PC-3 (cell line): ENCODE measurements around the gene LLGL2. TPM values are rescaled to one million over a fixed set of nuclear protein-coding genes. Genes with fewer than 3 reads are reported as not detected.

ENCODE experiments used
- ATAC-seq: fragments of 200-7000 bp; cut with Tn5 transposase; 2 replicates; pipeline ENCODE4 v1.9.1; 2020; ENCODE audit warnings: mild to moderate bottlenecking, moderate library complexity
- BruUV-seq: library from RNA; stranded (reverse); fragments of 400-500 nt; replicated peaks from 2 replicates; lab custom pipeline; 2021; lab: Mats Ljungman, UMichigan
- CTCF ChIA-PET: fragments of 300-600 bp; sonication (Branson Sonifier 250); formaldehyde crosslinking; loops from one replicate; lab custom pipeline; 2022; ENCODE audit warnings: antibody characterized with exemption; lab: Charles Lee
- POLR2A ChIA-PET: fragments of 300-600 bp; sonication (Branson Sonifier 250); formaldehyde crosslinking; loops from one replicate; lab custom pipeline; 2022; ENCODE audit warnings: antibody characterized with exemption; ENCODE audit not compliant: unreplicated experiment; lab: Charles Lee
- DNase-seq: peaks from one replicate; pipeline ENCODE4 v3.0.0-alpha.2; 2015
- H2AFZ ChIP-seq: fragments of 300-600 bp; sonication (generic); 2 replicates; pipeline ENCODE4 v1.6.0; 2016; ENCODE audit warnings: antibody characterized with exemption, low read length
- H3F3A ChIP-seq: fragments of 300-600 bp; sonication (generic); one replicate; pipeline ENCODE4 v1.6.0; 2017; ENCODE audit warnings: antibody characterized with exemption, low read length, control low read depth, mild to moderate bottlenecking; ENCODE audit not compliant: unreplicated experiment
- H3K27ac ChIP-seq: fragments of 300-600 bp; sonication (generic); 2 replicates; pipeline ENCODE4 v1.5.1; 2016; ENCODE audit warnings: mild to moderate bottlenecking, low read length
- H3K27me3 ChIP-seq: fragments of 300-600 bp; sonication (generic); 2 replicates; pipeline ENCODE4 v1.6.1; 2016; ENCODE audit warnings: low read length, mixed read lengths
- H3K36me3 ChIP-seq: fragments of 300-600 bp; sonication (generic); 2 replicates; pipeline ENCODE4 v1.6.1; 2016; ENCODE audit warnings: low read depth, mixed run types, low read length, mixed read lengths
- H3K4me1 ChIP-seq: fragments of 300-600 bp; sonication (generic); 2 replicates; pipeline ENCODE4 v1.5.1; 2016; ENCODE audit warnings: low read length; ENCODE audit not compliant: insufficient read depth
- H3K4me2 ChIP-seq: fragments of 300-600 bp; sonication (generic); 2 replicates; pipeline ENCODE4 v1.6.0; 2016; ENCODE audit warnings: low read length
- H3K4me3 ChIP-seq: fragments of 300-600 bp; sonication (generic); 2 replicates; pipeline ENCODE4 v1.5.1; 2016; ENCODE audit warnings: mild to moderate bottlenecking, low read length, mixed read lengths
- H3K79me2 ChIP-seq: fragments of 300-600 bp; sonication (generic); 2 replicates; pipeline ENCODE4 v1.6.1; 2017; ENCODE audit warnings: low read length, mixed read lengths
- H3K9ac ChIP-seq: fragments of 300-600 bp; sonication (generic); 2 replicates; pipeline ENCODE4 v1.6.0; 2016; ENCODE audit warnings: mild to moderate bottlenecking, low read length
- H3K9me2 ChIP-seq: fragments of 300-600 bp; sonication (generic); replicated peaks from 2 replicates; pipeline ENCODE4 v1.6.1; 2016; ENCODE audit warnings: mixed run types, low read length, mixed read lengths
- H3K9me3 ChIP-seq: fragments of 300-600 bp; sonication (generic); 2 replicates; pipeline ENCODE4 v1.6.1; 2016; ENCODE audit warnings: low read length, mixed read lengths
- H4K20me1 ChIP-seq: fragments of 300-600 bp; sonication (generic); 2 replicates; pipeline ENCODE4 v1.6.1; 2016; ENCODE audit warnings: low read length, mixed read lengths
- EZH2 ChIP-seq: fragments of 300-600 bp; sonication (generic); IDR thresholded peaks from one replicate; pipeline ENCODE4 v1.6.1; 2017; ENCODE audit warnings: antibody characterized with exemption, mild to moderate bottlenecking, low read length; ENCODE audit not compliant: unreplicated experiment
- EZH2phosphoT487 ChIP-seq: fragments of 300-600 bp; sonication (generic); IDR thresholded peaks from 2 replicates; pipeline ENCODE4 v1.6.1; 2018; ENCODE audit warnings: mild to moderate bottlenecking, antibody characterized with exemption, low read length, borderline replicate concordance
- intact Hi-C: fragments of 100-400 bp; cut with micrococcal nuclease; formaldehyde crosslinking; loops from 2 replicates; pipeline ENCODE4 v1.9.0; 2023
- total RNA-seq: library from RNA; depleted of rRNA; stranded (reverse); fragments of >200 nt; gene quantifications from 2 replicates; pipeline ENCODE4 v1.2.3, GENCODE V29; 2014
- TF ChIP-seq, protein P1 (sequence below): fragments of 300-600 bp; sonication (generic); conservative IDR thresholded peaks from 2 replicates; pipeline ENCODE4 v1.5.1; 2017; ENCODE audit warnings: antibody characterized with exemption, low read depth, mild to moderate bottlenecking, low read length

LLGL2 gene
- total RNA-seq, 1 experiment from 2014 or later, result 92.9 TPM

DNA sequence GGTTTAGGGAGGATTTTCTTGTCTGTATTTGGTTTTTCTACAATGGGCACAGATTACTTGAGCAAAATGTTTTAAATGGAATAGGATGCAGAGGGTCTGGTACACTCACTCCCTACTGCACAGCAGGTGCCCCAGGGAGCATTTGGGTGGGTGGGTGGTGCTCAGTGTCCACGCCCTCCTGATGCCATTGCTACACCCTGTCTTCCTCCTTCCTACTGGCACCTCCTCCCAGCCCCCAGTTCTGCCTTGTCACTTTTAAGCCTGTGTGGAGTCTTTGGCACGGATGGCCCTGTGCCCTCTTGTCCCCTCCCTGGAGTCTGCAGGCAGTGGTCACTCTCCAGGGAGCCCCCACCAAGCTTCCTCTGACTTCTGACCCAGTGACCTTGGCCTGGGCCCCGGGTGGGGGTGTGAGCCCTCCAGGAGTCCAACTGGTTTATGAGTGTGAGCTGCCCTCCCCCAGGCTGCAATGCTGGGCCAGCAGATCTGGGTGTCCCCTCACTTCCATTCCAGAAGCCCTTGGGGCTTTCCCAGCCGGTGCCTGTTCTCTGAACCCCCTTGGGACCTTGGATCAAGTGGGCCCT, 15.5 kb downstream of the LLGL2 start:
- intact Hi-C loops, result no loop called here
- 0 out of 2 replicates have a peak, but pooled peaks cover 6% of the 10 kb centered on the region for H3K36me3 ChIP-seq
- DNase-seq (no peak), ATAC-seq (no peak)
- no peak overlapping the region for H3K4me2 ChIP-seq
- no TSS peak for BruUV-seq
- H3K4me3 ChIP-seq, result no peak overlapping the region
- no peak overlapping the region for H3K9ac ChIP-seq
- TF ChIP-seq EZH2 (no peak), EZH2phosphoT487 (no peak)
- TF ChIP-seq, protein P1, sequence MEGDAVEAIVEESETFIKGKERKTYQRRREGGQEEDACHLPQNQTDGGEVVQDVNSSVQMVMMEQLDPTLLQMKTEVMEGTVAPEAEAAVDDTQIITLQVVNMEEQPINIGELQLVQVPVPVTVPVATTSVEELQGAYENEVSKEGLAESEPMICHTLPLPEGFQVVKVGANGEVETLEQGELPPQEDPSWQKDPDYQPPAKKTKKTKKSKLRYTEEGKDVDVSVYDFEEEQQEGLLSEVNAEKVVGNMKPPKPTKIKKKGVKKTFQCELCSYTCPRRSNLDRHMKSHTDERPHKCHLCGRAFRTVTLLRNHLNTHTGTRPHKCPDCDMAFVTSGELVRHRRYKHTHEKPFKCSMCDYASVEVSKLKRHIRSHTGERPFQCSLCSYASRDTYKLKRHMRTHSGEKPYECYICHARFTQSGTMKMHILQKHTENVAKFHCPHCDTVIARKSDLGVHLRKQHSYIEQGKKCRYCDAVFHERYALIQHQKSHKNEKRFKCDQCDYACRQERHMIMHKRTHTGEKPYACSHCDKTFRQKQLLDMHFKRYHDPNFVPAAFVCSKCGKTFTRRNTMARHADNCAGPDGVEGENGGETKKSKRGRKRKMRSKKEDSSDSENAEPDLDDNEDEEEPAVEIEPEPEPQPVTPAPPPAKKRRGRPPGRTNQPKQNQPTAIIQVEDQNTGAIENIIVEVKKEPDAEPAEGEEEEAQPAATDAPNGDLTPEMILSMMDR, result no peak
- 0 out of 2 replicates have a peak, but pooled peaks cover 4% of the 10 kb centered on the region for H4K20me1 ChIP-seq
- H3F3A ChIP-seq, result no peaks in the 10 kb centered on the region
- no peaks in the 10 kb centered on the region for H3K27me3 ChIP-seq
- peaks cover 13% of the 10 kb centered on the region; the same call in 1 of the 2 replicates for H3K79me2 ChIP-seq
- no peak overlapping the region for H3K27ac ChIP-seq
- POLR2A ChIA-PET, result no interaction called here
- no peaks in the 10 kb centered on the region for H3K9me2 ChIP-seq
- H3K4me1 ChIP-seq, result no peaks in the 10 kb centered on the region
- H3K9me3 ChIP-seq, result no peaks in the 10 kb centered on the region
- CTCF ChIA-PET, result no interaction called here
- H2AFZ ChIP-seq, result no peak overlapping the region

DNA sequence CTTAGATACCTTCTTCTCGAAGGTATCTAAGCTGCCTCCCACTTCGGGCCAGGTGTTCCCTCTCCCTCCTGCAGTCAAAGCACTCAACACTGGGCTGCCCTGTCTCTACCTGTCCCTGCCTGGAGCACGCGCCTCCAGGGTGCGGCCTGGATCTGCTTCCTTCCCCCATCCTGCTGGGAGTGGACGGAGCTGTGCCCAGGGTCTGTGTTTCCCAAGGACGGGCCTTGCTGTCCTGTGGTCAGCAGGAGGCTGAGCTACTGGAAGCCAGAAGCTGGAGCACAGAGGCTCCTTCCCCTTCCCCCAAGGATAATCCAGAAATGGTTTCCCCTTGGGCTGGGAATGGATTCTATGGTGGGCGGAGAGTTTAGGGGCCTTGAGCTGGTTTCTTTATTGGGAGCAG, 16.7 kb downstream of the LLGL2 start:
- ATAC-seq (no peak), DNase-seq (no peak)
- TF ChIP-seq, protein P1, result no peak
- TF ChIP-seq EZH2phosphoT487 (no peak), EZH2 (no peak)
- Histone ChIP-seq H3K27me3 (no peaks in the 10 kb centered on the region), H3K9ac (no peak overlapping the region), H2AFZ (no peak overlapping the region), H3F3A (no peaks in the 10 kb centered on the region), H4K20me1 (0 out of 2 replicates have a peak, but pooled peaks cover 4% of the 10 kb centered on the region), H3K4me2 (no peak overlapping the region), H3K79me2 (peaks cover 11% of the 10 kb centered on the region; the same call in 1 of the 2 replicates), H3K27ac (no peak overlapping the region), H3K9me3 (no peaks in the 10 kb centered on the region), H3K9me2 (no peaks in the 10 kb centered on the region), H3K4me1 (no peaks in the 10 kb centered on the region), H3K4me3 (no peak overlapping the region), H3K36me3 (0 out of 2 replicates have a peak, but pooled peaks cover 6% of the 10 kb centered on the region)
- ChIA-PET CTCF (no interaction called here), POLR2A (no interaction called here)
- BruUV-seq, result no TSS peak
- intact Hi-C loops, result no loop called here

DNA sequence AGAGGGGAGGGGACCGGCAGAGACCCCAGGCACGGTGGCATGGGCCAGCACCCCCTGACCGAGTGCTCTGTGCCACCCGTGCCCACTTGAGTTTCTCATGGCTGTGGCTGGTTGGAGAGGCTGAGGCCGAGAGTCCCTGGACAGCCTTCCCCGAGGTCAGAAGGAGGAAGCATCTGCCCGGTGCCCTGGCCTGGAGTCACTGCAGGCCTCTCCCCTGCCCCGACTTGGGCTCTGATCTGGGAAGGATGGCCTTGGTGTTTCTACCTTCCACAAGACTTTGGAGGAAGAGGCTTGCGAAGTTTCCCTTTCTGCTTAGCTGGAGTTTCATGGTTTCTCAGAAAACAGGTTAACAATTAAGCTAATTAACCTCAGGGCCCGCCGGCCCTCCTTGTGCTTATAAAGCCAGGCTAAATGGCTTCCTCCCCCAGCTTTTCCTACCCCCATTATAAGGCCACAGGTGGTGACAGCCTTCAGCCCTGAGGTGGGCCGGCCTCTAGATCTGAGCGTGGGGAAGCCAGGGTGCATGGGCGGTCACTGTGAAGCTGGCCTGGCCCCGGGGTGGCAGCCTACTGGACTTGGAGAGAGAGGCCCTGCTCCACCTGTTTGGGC, 17.3 kb downstream of the LLGL2 start:
- TF ChIP-seq, protein P1, result no peak
- TF ChIP-seq EZH2phosphoT487 (no peak), EZH2 (no peak)
- Histone ChIP-seq H3K4me2 (no peak overlapping the region), H4K20me1 (0 out of 2 replicates have a peak, but pooled peaks cover 4% of the 10 kb centered on the region), H3K27me3 (no peaks in the 10 kb centered on the region), H3F3A (no peaks in the 10 kb centered on the region), H3K36me3 (0 out of 2 replicates have a peak, but pooled peaks cover 6% of the 10 kb centered on the region), H3K4me3 (no peak overlapping the region), H3K9me3 (no peaks in the 10 kb centered on the region), H3K9ac (no peak overlapping the region), H3K79me2 (peaks cover 11% of the 10 kb centered on the region; the same call in 1 of the 2 replicates), H3K27ac (no peak overlapping the region), H2AFZ (no peak overlapping the region), H3K4me1 (no peaks in the 10 kb centered on the region), H3K9me2 (no peaks in the 10 kb centered on the region)
- ChIA-PET POLR2A (no interaction called here), CTCF (no interaction called here)
- DNase-seq (no peak), ATAC-seq (no peak)
- BruUV-seq, result no TSS peak
- intact Hi-C loops, result no loop called here
